Activated CD4-positive, alpha-beta memory T cell treated with anti-CD3 and anti-CD28 coated beads, Interleukin-2, amount 10 ng/mL, durations not matched to agents 7 days and 5 days (primary cell): Measurements from ENCODE around the gene LBH. TPM values are rescaled to one million over a fixed set of nuclear protein-coding genes. Genes with fewer than 3 reads are reported as not detected.

Experiments
- CTCF ChIA-PET: fragments of 350-600 bp; sonication (Branson Sonifier 250); formaldehyde crosslinking; loops from one replicate; lab custom pipeline; 2021; ENCODE audit warnings: antibody characterized with exemption, inconsistent platforms; lab: Charles Lee
- POLR2A ChIA-PET: fragments of 350-600 bp; sonication (Branson Sonifier 250); formaldehyde crosslinking; loops from one replicate; lab custom pipeline; 2021; ENCODE audit warnings: antibody characterized with exemption; lab: Charles Lee
- DNase-seq: peaks from one replicate; pipeline ENCODE4 v3.0.0-alpha.2; 2020
- H3K27ac Mint-ChIP-seq: one replicate; pipeline ENCODE4 v1.8.0; 2021; ENCODE audit warnings: mild to moderate bottlenecking, mixed read lengths
- H3K27me3 Mint-ChIP-seq: one replicate; pipeline ENCODE4 v1.8.0; 2021; ENCODE audit warnings: mixed read lengths
- H3K36me3 Mint-ChIP-seq: one replicate; pipeline ENCODE4 v1.8.0; 2021; ENCODE audit warnings: low read depth, mixed read lengths
- H3K4me1 Mint-ChIP-seq: one replicate; pipeline ENCODE4 v1.8.0; 2021; ENCODE audit warnings: mixed read lengths
- H3K4me3 Mint-ChIP-seq: one replicate; pipeline ENCODE4 v1.8.0; 2021; ENCODE audit warnings: mild to moderate bottlenecking, mixed read lengths
- H3K9me3 Mint-ChIP-seq: one replicate; pipeline ENCODE4 v1.8.0; 2021; ENCODE audit warnings: mixed read lengths
- total RNA-seq, 2 experiments: library from RNA; stranded (reverse); gene quantifications; one replicate each; pipeline ENCODE4 v1.2.3, GENCODE V29; 2021

LBH gene
- total RNA-seq, 2 experiments from 2014 or later: 105 to 110 TPM

DNA sequence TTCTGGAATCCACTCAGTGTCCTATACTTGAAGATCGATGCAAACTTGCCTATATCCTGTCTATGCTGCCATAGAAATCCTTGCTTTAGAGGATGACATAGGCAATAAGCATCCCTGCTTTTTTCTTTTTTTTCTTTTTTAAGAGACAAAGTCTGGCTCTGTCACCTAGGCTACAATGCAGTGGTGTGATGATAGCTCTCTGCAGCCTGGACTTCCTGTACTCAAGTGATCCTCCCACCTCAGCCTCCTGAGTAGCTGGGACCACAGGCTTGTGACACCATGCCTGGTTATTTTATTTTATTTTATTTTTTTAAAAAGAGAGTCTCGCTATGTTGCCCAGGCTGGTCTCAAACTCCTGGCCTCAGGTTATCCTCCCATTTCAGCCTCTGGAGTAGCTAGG lies 76.9 kb downstream of the LBH start:
- DNase-seq: no peak
- no peak overlapping the region for H3K27ac Mint-ChIP-seq
- peaks cover 2% of the 10 kb centered on the region for H3K4me1 Mint-ChIP-seq
- no peaks in the 10 kb centered on the region for H3K9me3 Mint-ChIP-seq
- H3K4me3 Mint-ChIP-seq: no peak overlapping the region
- CTCF ChIA-PET: interaction anchor here (0.6 kb wide), 1 partner anchor 16 kb away, joined by 4 read pairs; no protein-coding TSS in a partner anchor
- no peaks in the 10 kb centered on the region for H3K27me3 Mint-ChIP-seq
- POLR2A ChIA-PET: no interaction called here
- no peaks in the 10 kb centered on the region for H3K36me3 Mint-ChIP-seq

Other genes with a start within 250 kb of the LBH start
- 10 to 100 TPM; 51.2 to 52.9 TPM for gene YPEL5, start 84.5 kb upstream of the LBH start, total RNA-seq
- gene LCLAT1, start 215.7 kb downstream of the LBH start, total RNA-seq: 10 to 100 TPM; 17.0 to 17.6 TPM